Parathyroid adenoma (tissue), 2 donors: Measurements from ENCODE around the gene R3HCC1L.
"Not testable (repeated sequence)": the region's sequence is repeated elsewhere in the genome, so short reads cannot be mapped to it uniquely, and the experiment has no call there.

Experiments
- H2AFZ ChIP-seq: fragments of 300-600 bp; sonication (generic); one replicate; pipeline ENCODE4 v1.7.0; 2017; ENCODE audit warnings: antibody characterized with exemption, mild to moderate bottlenecking
- H3K27ac ChIP-seq: fragments of 300-600 bp; sonication (generic); one replicate; pipeline ENCODE4 v1.7.0; 2017
- H3K27me3 ChIP-seq: fragments of 300-600 bp; sonication (generic); one replicate; pipeline ENCODE4 v1.7.0; 2017; ENCODE audit warnings: low read length; ENCODE audit not compliant: control insufficient read depth, insufficient read depth
- H3K36me3 ChIP-seq: fragments of 300-600 bp; sonication (generic); one replicate; pipeline ENCODE4 v1.7.0; 2017; ENCODE audit warnings: low read length; ENCODE audit not compliant: control insufficient read depth, insufficient read depth
- H3K4me1 ChIP-seq: fragments of 300-600 bp; sonication (generic); one replicate; pipeline ENCODE4 v1.7.0; 2017; ENCODE audit warnings: control low read depth
- H3K4me2 ChIP-seq: fragments of 300-600 bp; sonication (generic); one replicate; pipeline ENCODE4 v1.7.0; 2017; ENCODE audit warnings: low read length
- H3K4me3 ChIP-seq: fragments of 300-600 bp; sonication (generic); one replicate; pipeline ENCODE4 v1.7.0; 2017; ENCODE audit warnings: low read depth, low read length
- H3K79me2 ChIP-seq: fragments of 300-600 bp; sonication (generic); one replicate; pipeline ENCODE4 v1.7.0; 2017; ENCODE audit warnings: control low read depth
- H3K9ac ChIP-seq: fragments of 300-600 bp; sonication (generic); one replicate; pipeline ENCODE4 v1.7.0; 2017; ENCODE audit warnings: mild to moderate bottlenecking
- H3K9me3 ChIP-seq: fragments of 300-600 bp; sonication (generic); one replicate; pipeline ENCODE4 v1.7.0; 2017; ENCODE audit warnings: low read length; ENCODE audit not compliant: control insufficient read depth
- CTCF ChIP-seq: fragments of 300-600 bp; sonication (generic); IDR thresholded peaks from one replicate; pipeline ENCODE4 v1.7.0; 2017; ENCODE audit warnings: antibody characterized with exemption, mild to moderate bottlenecking
- donor health status: primary hyperparathyroidism.

R3HCC1L gene

GRCh38 chr10:98223874-98224273 lies 89.4 kb downstream of the R3HCC1L start:
- Histone ChIP-seq H3K79me2 (peaks cover 6% of the 10 kb centered on the region), H3K36me3 (no peaks in the 10 kb centered on the region), H3K4me2 (no peak overlapping the region), H3K27me3 (no peaks in the 10 kb centered on the region), H3K4me1 (no peaks in the 10 kb centered on the region), H2AFZ (no peak overlapping the region), H3K9me3 (no peaks in the 10 kb centered on the region), H3K27ac (no peak overlapping the region), H3K9ac (no peak overlapping the region), H3K4me3 (no peak overlapping the region)
- TF ChIP-seq CTCF: no peak

GRCh38 chr10:98224509-98224908 lies 90.1 kb downstream of the R3HCC1L start:
- Histone ChIP-seq H3K4me1 (no peaks in the 10 kb centered on the region), H3K4me3 (no peak overlapping the region), H3K36me3 (no peaks in the 10 kb centered on the region), H3K27ac (no peak overlapping the region), H3K9ac (no peak overlapping the region), H2AFZ (no peak overlapping the region), H3K79me2 (peaks cover 4% of the 10 kb centered on the region), H3K4me2 (no peak overlapping the region), H3K27me3 (no peaks in the 10 kb centered on the region), H3K9me3 (no peaks in the 10 kb centered on the region)
- TF ChIP-seq CTCF: no peak

- H3K79me2 ChIP-seq: peaks cover 3% of the 10 kb centered on the region
These were observed 90.5 kb downstream of the R3HCC1L start for GRCh38 chr10:98224996-98225395.

GRCh38 chr10:98226508-98227144 lies 92.2 kb downstream of the R3HCC1L start:
- H3K9me3 ChIP-seq: no peaks in the 10 kb centered on the region
- no peak overlapping the region for H3K4me3 ChIP-seq
- no peaks in the 10 kb centered on the region for H3K4me1 ChIP-seq
- no peaks in the 10 kb centered on the region for H3K27me3 ChIP-seq
- H3K4me2 ChIP-seq: no peak overlapping the region
- no peak for TF ChIP-seq CTCF
- H3K9ac ChIP-seq: no peak overlapping the region
- H2AFZ ChIP-seq: no peak overlapping the region
- H3K36me3 ChIP-seq: no peaks in the 10 kb centered on the region
- peaks cover 3% of the 10 kb centered on the region for H3K79me2 ChIP-seq
- no peak overlapping the region for H3K27ac ChIP-seq

More at GRCh38 chr10:98224996-98225395, 90.5 kb downstream of the R3HCC1L start:
- Histone ChIP-seq H3K9ac (no peak overlapping the region), H3K4me3 (no peak overlapping the region), H3K4me1 (no peaks in the 10 kb centered on the region), H3K36me3 (no peaks in the 10 kb centered on the region), H3K4me2 (no peak overlapping the region), H2AFZ (no peak overlapping the region), H3K27ac (no peak overlapping the region), H3K27me3 (no peaks in the 10 kb centered on the region), H3K9me3 (no peaks in the 10 kb centered on the region)
- no peak for TF ChIP-seq CTCF

- not testable (repeated sequence) for H3K4me1 ChIP-seq, H3K9ac ChIP-seq, H2AFZ ChIP-seq, H3K79me2 ChIP-seq, H3K27me3 ChIP-seq, H3K27ac ChIP-seq, H3K36me3 ChIP-seq, H3K4me2 ChIP-seq, H3K9me3 ChIP-seq, H3K4me3 ChIP-seq
These were observed 93.3 kb downstream of the R3HCC1L start for GRCh38 chr10:98227713-98228112.

GRCh38 chr10:98228266-98228665 lies 93.8 kb downstream of the R3HCC1L start:
- not testable (repeated sequence) for H3K36me3 ChIP-seq, H3K79me2 ChIP-seq, H2AFZ ChIP-seq, H3K4me2 ChIP-seq, H3K9me3 ChIP-seq, H3K4me3 ChIP-seq, H3K27me3 ChIP-seq, H3K4me1 ChIP-seq, H3K9ac ChIP-seq, H3K27ac ChIP-seq
